Rectal smooth muscle tissue (tissue), 1 donor: ENCODE results near the gene ZNF653.
A peak's percentile ranks its signal among the peaks of the same experiment; 100 is the strongest.

ENCODE experiments used
- H3K27ac ChIP-seq: one replicate; pipeline ENCODE4 v1.7.0; 2013; ENCODE audit warnings: low read depth, low read length, inconsistent platforms
- H3K27me3 ChIP-seq: one replicate; pipeline ENCODE4 v1.7.0; 2013; ENCODE audit warnings: low read length; ENCODE audit not compliant: control insufficient read depth, insufficient read depth
- H3K36me3 ChIP-seq: one replicate; pipeline ENCODE4 v1.7.0; 2013; ENCODE audit warnings: low read length; ENCODE audit not compliant: control insufficient read depth, insufficient read depth
- H3K4me1 ChIP-seq: one replicate; pipeline ENCODE4 v1.7.0; 2013; ENCODE audit warnings: low read length; ENCODE audit not compliant: control insufficient read depth, insufficient read depth
- H3K4me3 ChIP-seq: one replicate; pipeline ENCODE4 v1.7.0; 2013; ENCODE audit warnings: low read length
- H3K9ac ChIP-seq: one replicate; pipeline ENCODE4 v1.7.0; 2013; ENCODE audit warnings: low read length

ZNF653 gene, protein sequence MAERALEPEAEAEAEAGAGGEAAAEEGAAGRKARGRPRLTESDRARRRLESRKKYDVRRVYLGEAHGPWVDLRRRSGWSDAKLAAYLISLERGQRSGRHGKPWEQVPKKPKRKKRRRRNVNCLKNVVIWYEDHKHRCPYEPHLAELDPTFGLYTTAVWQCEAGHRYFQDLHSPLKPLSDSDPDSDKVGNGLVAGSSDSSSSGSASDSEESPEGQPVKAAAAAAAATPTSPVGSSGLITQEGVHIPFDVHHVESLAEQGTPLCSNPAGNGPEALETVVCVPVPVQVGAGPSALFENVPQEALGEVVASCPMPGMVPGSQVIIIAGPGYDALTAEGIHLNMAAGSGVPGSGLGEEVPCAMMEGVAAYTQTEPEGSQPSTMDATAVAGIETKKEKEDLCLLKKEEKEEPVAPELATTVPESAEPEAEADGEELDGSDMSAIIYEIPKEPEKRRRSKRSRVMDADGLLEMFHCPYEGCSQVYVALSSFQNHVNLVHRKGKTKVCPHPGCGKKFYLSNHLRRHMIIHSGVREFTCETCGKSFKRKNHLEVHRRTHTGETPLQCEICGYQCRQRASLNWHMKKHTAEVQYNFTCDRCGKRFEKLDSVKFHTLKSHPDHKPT

GRCh38 chr19:11505504-11506100 lies at the start of gene ZNF653:
Gene ZNF653 (minus strand): TSS chr19:11505839. CDS start chr19:11505786, 53 bp downstream.
- Histone ChIP-seq H3K4me1 (peaks cover 3% of the 10 kb centered on the region), H3K9ac (peak within 1 kb of the TSS; percentile 73), H3K4me3 (peak within 1 kb of the TSS; percentile 87), H3K36me3 (no peaks in the 10 kb centered on the region), H3K27me3 (no peaks in the 10 kb centered on the region), H3K27ac (peak within 1 kb of the TSS; percentile 95)

GRCh38 chr19:11555246-11555645 lies 49.6 kb upstream of the ZNF653 start:
- Histone ChIP-seq H3K9ac (no peak overlapping the region), H3K27ac (no peak overlapping the region), H3K4me3 (no peak overlapping the region), H3K4me1 (peaks cover 20% of the 10 kb centered on the region), H3K36me3 (peaks cover 16% of the 10 kb centered on the region), H3K27me3 (no peaks in the 10 kb centered on the region)

- peaks cover 21% of the 10 kb centered on the region for H3K4me1 ChIP-seq
- no peaks in the 10 kb centered on the region for H3K27me3 ChIP-seq
- H3K27ac ChIP-seq, result no peak overlapping the region
- H3K36me3 ChIP-seq, result peaks cover 20% of the 10 kb centered on the region
- no peak overlapping the region for H3K9ac ChIP-seq
- no peak overlapping the region for H3K4me3 ChIP-seq
These were observed 48.5 kb upstream of the ZNF653 start for GRCh38 chr19:11554160-11554559.

DNA sequence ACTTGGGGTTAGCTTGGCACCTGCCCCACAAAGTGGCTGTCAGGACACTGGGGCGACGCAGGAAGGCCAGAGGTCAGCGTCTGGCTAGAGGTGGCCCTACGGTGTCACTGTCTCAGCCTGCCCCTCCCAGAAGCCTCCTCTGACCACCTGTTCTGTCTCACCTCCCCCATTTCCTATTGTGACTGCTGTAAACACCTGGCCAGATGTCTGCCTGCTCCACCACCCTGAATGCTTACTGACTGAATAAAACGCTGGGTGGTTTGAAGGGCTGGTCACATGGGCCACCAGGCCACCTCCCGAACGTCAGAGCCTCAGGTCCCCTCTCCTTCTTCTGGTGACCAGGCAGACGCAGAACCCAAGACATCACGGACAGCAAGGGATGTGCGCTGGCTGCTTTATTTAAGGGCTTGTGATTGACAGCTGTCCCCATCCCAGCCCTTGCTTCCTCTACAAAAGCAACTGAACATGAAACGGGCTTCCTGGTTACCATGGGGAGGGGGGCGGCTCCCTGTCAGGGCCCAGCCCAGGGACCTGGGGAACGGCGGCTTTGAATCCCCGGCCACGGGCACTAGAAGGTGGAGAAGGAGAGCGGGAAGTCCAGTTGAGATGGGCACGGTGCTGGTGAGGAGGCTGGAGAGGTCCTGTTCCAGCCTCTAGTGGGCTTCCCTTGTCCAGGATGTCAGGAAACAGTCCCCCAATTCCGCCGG lies 47.2 kb upstream of the ZNF653 start:
- H3K9ac ChIP-seq, result no peak overlapping the region
- no peaks in the 10 kb centered on the region for H3K27me3 ChIP-seq
- H3K4me3 ChIP-seq, result no peak overlapping the region
- H3K36me3 ChIP-seq, result peaks cover 21% of the 10 kb centered on the region
- peak overlapping the region; percentile 98 for H3K27ac ChIP-seq
- H3K4me1 ChIP-seq, result peaks cover 18% of the 10 kb centered on the region

DNA sequence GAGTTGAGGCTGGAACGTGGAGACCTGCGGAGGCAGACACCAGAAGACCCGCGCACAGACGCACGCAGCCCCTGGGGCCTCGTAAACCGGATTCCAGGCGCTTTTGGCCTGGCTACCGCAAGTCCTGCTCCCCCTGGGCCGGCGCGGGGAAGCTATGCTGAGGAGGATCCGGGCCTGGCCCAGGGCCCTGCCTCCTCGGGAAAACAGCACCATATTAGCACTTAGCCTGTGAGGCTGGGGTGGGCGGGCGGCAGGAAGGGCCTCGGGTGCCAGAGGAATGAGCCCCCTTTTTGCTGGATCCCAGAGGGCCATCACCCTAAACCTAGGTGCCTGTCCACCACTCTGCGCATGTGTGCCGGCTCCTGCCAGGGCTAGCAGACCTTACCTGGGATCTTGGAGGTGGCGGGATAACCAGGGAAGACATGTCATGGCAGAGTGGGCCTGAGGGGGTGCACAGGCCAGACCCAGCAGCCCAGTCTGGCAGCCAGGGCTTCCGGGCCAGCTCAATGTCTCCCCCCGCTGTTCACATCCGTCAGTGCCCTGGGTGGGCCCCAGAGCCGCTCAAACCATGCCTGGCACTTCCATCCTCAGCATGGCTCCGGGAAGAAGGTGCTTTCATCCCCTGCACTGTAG lies 46.1 kb upstream of the ZNF653 start:
- no peaks in the 10 kb centered on the region for H3K27me3 ChIP-seq
- peak overlapping the region; percentile 47 for H3K9ac ChIP-seq
- peak overlapping the region; percentile 39 for H3K4me3 ChIP-seq
- peak overlapping the region; percentile 98 for H3K27ac ChIP-seq
- peaks cover 23% of the 10 kb centered on the region for H3K36me3 ChIP-seq
- peaks cover 16% of the 10 kb centered on the region for H3K4me1 ChIP-seq

- Histone ChIP-seq H3K4me3 (no peak overlapping the region), H3K36me3 (peaks cover 18% of the 10 kb centered on the region), H3K9ac (no peak overlapping the region), H3K4me1 (peaks cover 16% of the 10 kb centered on the region), H3K27me3 (no peaks in the 10 kb centered on the region), H3K27ac (peak overlapping the region; percentile 42)
These were observed 44.6 kb upstream of the ZNF653 start for GRCh38 chr19:11550265-11550664.

GRCh38 chr19:11549386-11549953 lies 43.8 kb upstream of the ZNF653 start:
- no peak overlapping the region for H3K4me3 ChIP-seq
- H3K9ac ChIP-seq, result no peak overlapping the region
- H3K27ac ChIP-seq, result peak overlapping the region; percentile 40
- peaks cover 16% of the 10 kb centered on the region for H3K4me1 ChIP-seq
- peaks cover 18% of the 10 kb centered on the region for H3K36me3 ChIP-seq
- H3K27me3 ChIP-seq, result no peaks in the 10 kb centered on the region

DNA sequence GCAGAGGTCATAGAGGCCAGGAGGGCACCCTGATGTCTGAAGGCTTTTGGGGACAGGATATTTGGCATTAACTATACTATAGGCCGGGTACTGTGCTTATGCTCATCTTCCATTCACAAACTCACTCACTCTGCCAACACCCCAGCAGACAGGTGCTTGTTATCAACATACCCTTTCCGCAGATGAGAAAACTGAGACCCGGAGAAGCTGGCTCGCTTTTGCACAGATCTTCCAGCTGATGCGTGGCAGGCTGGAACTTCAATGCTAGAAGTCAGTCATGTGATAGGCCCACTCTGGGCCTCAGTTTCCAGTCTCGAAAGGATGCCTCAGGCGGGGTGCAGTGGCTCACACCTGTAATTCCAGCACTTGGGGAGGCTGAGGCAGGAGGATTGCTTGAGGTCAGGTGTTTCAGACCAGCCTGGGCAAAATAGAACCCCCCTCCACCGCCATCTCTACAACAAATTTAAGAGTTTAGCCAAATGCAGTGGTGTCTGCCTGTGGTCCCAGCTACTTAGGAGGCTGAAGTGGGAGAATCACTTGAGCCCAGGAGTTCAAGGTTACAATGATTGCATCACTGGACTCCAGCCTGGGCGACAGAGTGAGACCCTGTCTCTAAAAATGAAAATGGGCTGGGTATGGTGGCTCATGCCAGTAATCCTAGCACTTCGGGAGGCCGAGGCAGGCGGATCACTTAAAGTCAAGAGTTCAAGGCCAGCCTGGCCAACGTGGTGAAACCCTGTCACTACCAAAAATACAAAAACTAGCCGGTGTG lies 42.5 kb upstream of the ZNF653 start:
- Histone ChIP-seq H3K27ac (peak overlapping the region; percentile 7), H3K4me3 (no peak overlapping the region), H3K9ac (no peak overlapping the region), H3K36me3 (peaks cover 9% of the 10 kb centered on the region), H3K27me3 (no peaks in the 10 kb centered on the region), H3K4me1 (peaks cover 20% of the 10 kb centered on the region)

GRCh38 chr19:11541238-11541637 lies 35.6 kb upstream of the ZNF653 start:
- peaks cover 11% of the 10 kb centered on the region for H3K4me1 ChIP-seq

DNA sequence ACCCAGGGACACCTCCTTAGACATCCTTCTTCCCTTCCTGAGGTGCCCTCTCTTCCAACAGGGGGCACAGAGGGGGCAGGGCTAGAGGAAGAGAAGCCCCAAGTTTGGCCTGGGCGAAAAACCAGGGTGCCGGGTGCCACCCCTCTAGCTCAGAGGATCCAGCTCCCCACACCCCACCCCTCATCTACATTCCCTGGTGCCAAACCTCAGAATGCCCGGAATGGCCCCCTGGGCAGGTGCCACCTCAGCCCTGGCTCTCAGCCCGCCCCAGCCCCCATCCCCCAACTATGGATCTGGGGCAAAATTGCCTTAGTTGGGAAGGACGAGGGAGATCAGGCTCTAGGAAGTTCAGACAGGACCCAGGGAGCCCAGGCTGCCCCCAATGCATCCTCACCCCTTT lies 35.0 kb upstream of the ZNF653 start:
- Histone ChIP-seq H3K27ac (peak overlapping the region; percentile 100), H3K4me3 (peak overlapping the region; percentile 68)

More at GRCh38 chr19:11541238-11541637, 35.6 kb upstream of the ZNF653 start:
- Histone ChIP-seq H3K4me3 (peak overlapping the region; percentile 68), H3K9ac (no peak overlapping the region), H3K27me3 (peaks cover 5% of the 10 kb centered on the region), H3K27ac (peak overlapping the region; percentile 100), H3K36me3 (no peaks in the 10 kb centered on the region)

More for the DNA sequence above, 35.0 kb upstream of the ZNF653 start:
- peaks cover 5% of the 10 kb centered on the region for H3K27me3 ChIP-seq
- H3K4me1 ChIP-seq, result peaks cover 12% of the 10 kb centered on the region
- H3K36me3 ChIP-seq, result no peaks in the 10 kb centered on the region
- H3K9ac ChIP-seq, result peak overlapping the region; percentile 45
